Activated CD4-positive, alpha-beta T cell treated with anti-CD3 and anti-CD28 coated beads, Interleukin-2, amount 10 ng/mL, durations not matched to agents 24 days and 14 days (primary cell): ENCODE measurements around the gene OR5AL1. TPM values are rescaled to one million over a fixed set of nuclear protein-coding genes. Genes with fewer than 3 reads are reported as not detected.
"Not testable (repeated sequence)": the region's sequence is repeated elsewhere in the genome, so short reads cannot be mapped to it uniquely, and the experiment has no call there.

Source experiments
- DNase-seq: peaks from one replicate; pipeline ENCODE4 v3.0.0; 2022
- H3K27ac Mint-ChIP-seq: one replicate; pipeline ENCODE4 v1.8.0; 2022; ENCODE audit warnings: mild to moderate bottlenecking, mixed read lengths
- H3K27me3 Mint-ChIP-seq: one replicate; pipeline ENCODE4 v1.8.0; 2022; ENCODE audit warnings: mixed read lengths
- H3K36me3 Mint-ChIP-seq: one replicate; pipeline ENCODE4 v1.8.0; 2022; ENCODE audit warnings: low read depth, mild to moderate bottlenecking, mixed read lengths
- H3K4me1 Mint-ChIP-seq: one replicate; pipeline ENCODE4 v1.8.0; 2021; ENCODE audit warnings: mixed read lengths
- H3K4me3 Mint-ChIP-seq: one replicate; pipeline ENCODE4 v1.8.0; 2022; ENCODE audit warnings: mild to moderate bottlenecking, moderate library complexity, mixed read lengths
- H3K9me3 Mint-ChIP-seq: one replicate; pipeline ENCODE4 v1.8.0; 2021; ENCODE audit warnings: mixed read lengths
- intact Hi-C: fragments of 100-400 bp; cut with micrococcal nuclease; formaldehyde crosslinking; loops from one replicate; pipeline ENCODE4 v1.15.1; 2023
- total RNA-seq: library from RNA; stranded (reverse); gene quantifications from 2 replicates; pipeline ENCODE4 v1.2.3, GENCODE V29; 2022

Gene OR5AL1
- total RNA-seq = not detected in 2 replicates

DNA sequence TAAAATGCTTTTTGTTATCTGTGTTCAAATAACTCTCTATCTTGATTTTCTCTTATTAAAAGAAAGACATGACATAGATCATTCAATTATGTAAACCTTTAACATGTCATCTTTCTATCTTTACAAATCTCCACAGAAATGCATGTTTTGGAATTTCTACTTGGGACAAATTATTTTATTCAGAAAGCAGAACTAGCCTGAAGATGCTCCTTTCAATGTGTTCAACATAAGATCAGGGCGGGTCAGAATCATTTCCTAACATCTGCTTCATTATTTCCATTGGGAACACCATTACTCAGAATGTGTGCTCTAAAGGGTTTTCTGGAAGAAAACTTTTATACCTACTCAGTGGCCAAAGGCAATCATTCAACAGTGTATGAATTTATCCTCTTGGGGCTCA is at the start of gene OR5AL1:
Gene OR5AL1 (plus strand): TSS at position 301 of the 400 bp plus-strand sequence.
- no peaks in the 10 kb centered on the region for H3K4me1 Mint-ChIP-seq
- H3K36me3 Mint-ChIP-seq = no peaks in the 10 kb centered on the region
- H3K27ac Mint-ChIP-seq = no peak within 1 kb of the TSS
- intact Hi-C loops = no loop called here
- H3K27me3 Mint-ChIP-seq = no peaks in the 10 kb centered on the region
- H3K9me3 Mint-ChIP-seq = peaks cover 18% of the 10 kb centered on the region
- H3K4me3 Mint-ChIP-seq = no peak within 1 kb of the TSS
- no peak for DNase-seq

DNA sequence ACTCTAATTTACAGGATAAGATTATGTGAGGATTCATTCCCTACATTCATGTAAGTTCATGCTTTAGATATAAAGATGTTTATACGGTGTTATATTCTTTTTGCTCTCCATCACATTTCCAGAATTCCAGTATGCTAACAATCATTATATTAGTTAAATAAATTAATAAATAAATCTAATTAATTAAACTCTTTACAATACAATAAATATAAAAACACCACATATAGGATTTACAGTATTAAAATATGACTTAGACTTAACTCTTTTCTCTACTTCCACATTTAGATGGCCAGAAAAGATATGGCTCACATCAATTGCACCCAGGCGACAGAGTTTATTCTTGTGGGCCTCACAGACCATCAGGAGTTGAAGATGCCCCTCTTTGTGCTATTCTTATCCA is 37.2 kb upstream of the OR5AL1 start, which contains the start of gene OR8U1:
Gene OR8U1 (plus strand): TSS at position 301 of the 400 bp plus-strand sequence. CDS start 0 bp downstream, at position 301.
- intact Hi-C loops = no loop called here
- no peaks in the 10 kb centered on the region for H3K36me3 Mint-ChIP-seq
- H3K4me1 Mint-ChIP-seq = no peaks in the 10 kb centered on the region
- DNase-seq = no peak
- no peak within 1 kb of the TSS for H3K27ac Mint-ChIP-seq
- H3K9me3 Mint-ChIP-seq = peaks cover 3% of the 10 kb centered on the region
- no peak within 1 kb of the TSS for H3K4me3 Mint-ChIP-seq
- H3K27me3 Mint-ChIP-seq = no peaks in the 10 kb centered on the region

DNA sequence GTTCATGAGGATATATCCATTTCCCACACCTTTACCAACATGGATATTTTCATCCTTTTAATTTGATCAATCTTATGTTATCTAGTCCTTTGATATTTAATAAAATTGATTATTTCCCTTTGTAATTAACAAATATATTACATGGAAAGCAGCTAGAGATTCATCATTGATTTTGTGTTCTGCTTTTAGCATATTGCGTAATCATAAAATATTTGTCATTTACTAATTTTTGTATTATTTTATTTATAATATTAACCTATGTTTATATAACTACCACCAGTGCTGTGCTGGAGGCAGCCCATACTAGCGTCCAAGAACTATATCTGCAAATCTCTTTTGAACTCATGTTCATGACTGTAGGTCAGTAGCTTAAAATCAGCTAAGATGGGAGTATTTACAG is 32.4 kb upstream of the OR5AL1 start:
- intact Hi-C loops = no loop called here
- Mint-ChIP-seq H3K36me3 (no peaks in the 10 kb centered on the region), H3K9me3 (peaks cover 3% of the 10 kb centered on the region), H3K27me3 (no peaks in the 10 kb centered on the region), H3K4me3 (no peak overlapping the region), H3K4me1 (no peaks in the 10 kb centered on the region), H3K27ac (no peak overlapping the region)
- DNase-seq = no peak

DNA sequence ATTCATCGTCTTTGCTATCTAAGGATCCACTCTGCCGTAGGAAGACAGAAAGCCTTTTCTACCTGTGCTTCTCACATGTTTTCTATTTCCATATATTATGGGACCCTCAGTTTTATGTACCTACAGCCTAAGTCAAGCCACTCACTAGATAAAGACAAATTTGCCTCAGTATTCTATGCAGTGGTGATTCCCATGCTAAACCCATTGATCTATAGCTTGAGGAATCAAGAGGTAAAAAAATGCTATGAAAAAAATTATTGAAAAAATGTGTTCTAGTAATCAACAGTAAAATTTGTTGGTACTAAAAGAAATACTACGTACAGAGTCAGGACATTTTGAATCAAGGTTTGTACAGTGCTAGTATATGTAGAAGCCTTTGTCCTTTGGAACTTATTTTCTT is 18.1 kb upstream of the OR5AL1 start:
- Mint-ChIP-seq H3K4me3 (no peak overlapping the region), H3K27me3 (no peaks in the 10 kb centered on the region), H3K36me3 (no peaks in the 10 kb centered on the region), H3K27ac (no peak overlapping the region), H3K4me1 (no peaks in the 10 kb centered on the region), H3K9me3 (peaks cover 3% of the 10 kb centered on the region)
- intact Hi-C loops = no loop called here
- no peak for DNase-seq

DNA sequence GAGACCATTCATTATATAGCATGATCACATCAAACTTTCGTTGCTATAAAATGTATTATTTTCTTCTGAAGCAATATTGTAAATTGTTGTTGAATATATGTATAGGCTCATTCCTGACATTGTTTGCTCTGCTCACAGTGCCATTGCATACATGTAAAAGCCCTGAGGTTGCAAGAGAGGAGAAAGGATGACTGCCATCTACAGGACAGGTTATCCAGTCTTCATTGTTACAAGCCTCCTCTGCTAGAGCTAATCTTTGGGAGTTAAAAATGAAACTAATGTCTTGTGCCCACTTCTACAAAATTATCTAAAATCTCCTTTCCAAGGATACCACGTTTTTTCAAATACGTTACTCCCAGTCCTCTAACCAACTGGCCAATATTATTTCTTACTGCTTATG is 16.4 kb upstream of the OR5AL1 start:
- Mint-ChIP-seq H3K9me3 (peaks cover 3% of the 10 kb centered on the region), H3K27ac (no peak overlapping the region), H3K4me1 (no peaks in the 10 kb centered on the region), H3K36me3 (no peaks in the 10 kb centered on the region), H3K27me3 (no peaks in the 10 kb centered on the region), H3K4me3 (no peak overlapping the region)
- no peak for DNase-seq
- intact Hi-C loops = no loop called here

DNA sequence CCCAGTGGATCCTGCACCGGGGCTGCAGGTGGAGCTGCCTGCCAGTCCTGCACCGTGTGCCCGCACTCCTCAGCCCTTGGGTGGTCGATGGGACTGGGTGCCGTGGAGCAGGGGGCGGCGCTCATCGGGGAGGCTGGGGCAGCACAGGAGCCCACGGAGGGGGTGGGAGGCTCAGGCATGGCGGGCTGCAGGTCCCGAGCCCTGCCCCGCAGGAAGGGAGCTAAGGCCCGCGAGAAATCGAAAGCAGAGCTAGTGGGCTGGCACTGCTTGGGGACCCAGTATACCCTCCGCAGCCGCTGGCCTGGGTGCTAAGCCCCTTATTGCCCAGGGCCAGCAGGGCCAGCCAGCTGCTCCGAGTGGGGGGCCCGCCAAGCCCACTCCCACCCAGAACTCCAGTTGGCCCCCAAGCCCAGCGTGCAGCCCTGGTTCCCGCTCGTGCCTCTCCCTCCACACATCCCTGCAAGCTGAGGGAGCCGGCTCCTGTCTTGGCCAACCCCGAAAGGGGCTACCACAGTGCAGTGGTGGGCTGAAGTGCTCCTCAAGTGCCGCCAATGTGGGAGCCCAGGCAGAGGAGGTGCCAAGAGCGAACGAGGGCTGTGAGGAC is 10.5 kb upstream of the OR5AL1 start:
- DNase-seq, intact Hi-C loops, H3K9me3 Mint-ChIP-seq, H3K27me3 Mint-ChIP-seq, H3K4me3 Mint-ChIP-seq, H3K36me3 Mint-ChIP-seq, H3K4me1 Mint-ChIP-seq, H3K27ac Mint-ChIP-seq: not testable (repeated sequence)

DNA sequence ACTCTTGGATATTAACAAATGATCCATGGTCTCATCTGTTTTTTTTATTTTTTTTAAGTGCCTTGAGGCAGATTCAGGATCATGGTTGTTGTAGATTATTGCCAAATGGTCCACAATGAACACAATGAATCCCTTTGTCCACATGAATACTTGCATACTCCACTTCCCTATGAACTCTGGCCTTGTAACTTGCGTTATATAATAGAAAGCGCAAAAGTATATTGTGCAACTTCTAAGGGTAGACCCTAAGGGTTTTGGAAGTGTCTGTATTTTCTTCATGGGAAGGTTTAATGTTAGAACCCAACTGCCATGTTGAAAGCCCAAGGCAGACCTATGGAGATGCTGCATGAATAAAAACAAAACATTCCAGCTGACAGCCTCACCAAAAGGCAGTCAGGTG is 8.1 kb upstream of the OR5AL1 start:
- H3K4me1 Mint-ChIP-seq = no peaks in the 10 kb centered on the region
- no peak overlapping the region for H3K27ac Mint-ChIP-seq
- no peaks in the 10 kb centered on the region for H3K36me3 Mint-ChIP-seq
- no peak for DNase-seq
- no peaks in the 10 kb centered on the region for H3K27me3 Mint-ChIP-seq
- peaks cover 10% of the 10 kb centered on the region for H3K9me3 Mint-ChIP-seq
- H3K4me3 Mint-ChIP-seq = no peak overlapping the region
- intact Hi-C loops = no loop called here

DNA sequence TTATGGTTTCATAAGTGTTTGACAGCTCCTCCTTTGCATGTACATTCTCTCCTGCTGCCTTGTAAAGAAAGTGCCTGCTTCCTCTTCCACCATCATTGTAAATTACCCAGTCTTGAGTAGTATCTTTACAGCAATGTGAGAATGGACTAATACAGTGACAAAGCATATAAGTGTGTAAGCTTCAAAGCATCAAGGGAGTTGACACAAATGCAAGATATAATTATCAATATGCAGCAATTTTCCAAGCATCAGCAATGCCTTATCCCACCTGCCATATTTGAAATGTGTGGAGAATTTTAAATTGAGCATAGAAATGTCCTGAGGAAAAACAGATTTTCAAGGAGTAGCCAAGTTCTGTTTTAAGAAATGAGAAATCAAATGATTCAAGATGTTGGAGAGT is 1.7 kb upstream of the OR5AL1 start:
- Mint-ChIP-seq H3K4me1 (no peaks in the 10 kb centered on the region), H3K9me3 (peaks cover 20% of the 10 kb centered on the region), H3K36me3 (no peaks in the 10 kb centered on the region), H3K27ac (no peak overlapping the region), H3K4me3 (no peak overlapping the region), H3K27me3 (no peaks in the 10 kb centered on the region)
- DNase-seq = no peak
- intact Hi-C loops = no loop called here

DNA sequence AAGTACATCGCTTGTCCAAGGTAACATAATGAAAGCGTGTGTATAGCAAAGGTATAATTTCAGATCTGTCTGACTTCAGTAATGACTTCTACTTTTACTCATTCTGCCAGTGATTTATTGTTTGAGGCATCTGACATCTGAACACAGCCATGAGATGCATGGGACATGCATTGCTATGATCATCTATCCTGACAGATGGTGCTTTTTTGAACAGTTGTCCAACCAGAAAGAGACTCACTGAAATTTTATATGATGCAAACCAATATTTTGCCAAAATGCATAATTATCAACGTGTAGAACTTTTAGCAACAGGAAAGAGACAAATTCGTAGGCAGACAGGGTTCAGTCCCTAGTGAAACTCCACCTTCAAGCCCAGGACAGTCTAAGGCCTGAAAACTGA is 41.0 kb downstream of the OR5AL1 start:
- H3K27ac Mint-ChIP-seq = no peak overlapping the region

DNA sequence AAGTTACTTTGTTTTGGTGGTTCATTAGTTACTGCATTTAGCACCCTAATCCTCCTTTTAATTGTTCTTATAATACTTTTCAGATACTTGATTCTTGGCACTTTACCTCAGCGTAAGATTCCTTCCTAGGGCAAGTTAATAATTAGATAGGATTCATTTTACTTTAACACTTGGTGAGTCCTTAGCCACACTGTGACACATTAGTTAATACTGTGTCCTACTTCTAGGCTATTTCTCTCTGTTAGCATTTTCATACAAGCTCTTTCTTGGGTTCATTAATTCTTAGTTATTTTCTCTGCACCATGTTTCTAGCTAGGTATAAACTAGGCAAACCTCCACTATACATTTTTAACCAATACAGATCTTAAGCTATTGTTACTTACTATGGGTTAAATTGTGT is 44.6 kb downstream of the OR5AL1 start:
- Mint-ChIP-seq H3K4me3 (no peak overlapping the region), H3K4me1 (no peaks in the 10 kb centered on the region), H3K27me3 (no peaks in the 10 kb centered on the region), H3K9me3 (peaks cover 3% of the 10 kb centered on the region), H3K36me3 (no peaks in the 10 kb centered on the region), H3K27ac (no peak overlapping the region)
- intact Hi-C loops = no loop called here
- no peak for DNase-seq

More for the DNA sequence above, 41.0 kb downstream of the OR5AL1 start:
- no peaks in the 10 kb centered on the region for H3K27me3 Mint-ChIP-seq
- no peak for DNase-seq
- H3K36me3 Mint-ChIP-seq = no peaks in the 10 kb centered on the region
- H3K4me1 Mint-ChIP-seq = no peaks in the 10 kb centered on the region
- no peak overlapping the region for H3K4me3 Mint-ChIP-seq
- peaks cover 7% of the 10 kb centered on the region for H3K9me3 Mint-ChIP-seq
- intact Hi-C loops = no loop called here

Other genes with a start within 250 kb of the OR5AL1 start
- gene OR5J2, start 236.1 kb upstream of the OR5AL1 start, total RNA-seq = not detected in 2 replicates
- not detected in 2 replicates for gene OR5T2, start 178.4 kb upstream of the OR5AL1 start, total RNA-seq
- not detected in 2 replicates for gene OR5T3, start 160.4 kb upstream of the OR5AL1 start, total RNA-seq
- not detected in 2 replicates for gene OR5T1, start 138.5 kb upstream of the OR5AL1 start, total RNA-seq
- gene OR8H1, start 120.4 kb upstream of the OR5AL1 start, total RNA-seq = not detected in 2 replicates
- gene OR8K3, start 97.6 kb upstream of the OR5AL1 start, total RNA-seq = not detected in 2 replicates
- gene OR8K1, start 66.7 kb upstream of the OR5AL1 start, total RNA-seq = not detected in 2 replicates
- gene OR8J1, start 58.4 kb upstream of the OR5AL1 start, total RNA-seq = not detected in 2 replicates
- not detected in 2 replicates for gene OR8U1, start 37.1 kb upstream of the OR5AL1 start, total RNA-seq
- gene OR5M3, start 60.7 kb downstream of the OR5AL1 start, total RNA-seq = not detected in 2 replicates
- gene OR5M8, start 78.7 kb downstream of the OR5AL1 start, total RNA-seq = not detected in 2 replicates
- not detected in 2 replicates for gene OR5M11, start 130.6 kb downstream of the OR5AL1 start, total RNA-seq
- not detected in 2 replicates for gene OR5M10, start 165.0 kb downstream of the OR5AL1 start, total RNA-seq
- gene OR5M1, start 202.2 kb downstream of the OR5AL1 start, total RNA-seq = not detected in 2 replicates
- not detected in 2 replicates for gene OR5AP2, start 229.7 kb downstream of the OR5AL1 start, total RNA-seq